MM.1S (cell line): ENCODE measurements around the gene PDIK1L.

Source experiments
- CTCF ChIP-seq: fragments of 300-600 bp; sonication (generic); IDR thresholded peaks from 2 replicates; pipeline ENCODE4 v1.5.1; 2016; ENCODE audit warnings: antibody characterized with exemption, low read length, mixed read lengths
- EZH2 ChIP-seq: fragments of 300-600 bp; sonication (generic); optimal IDR thresholded peaks from 2 replicates; pipeline ENCODE3; 2017; ENCODE audit warnings: low read depth, mild to moderate bottlenecking, antibody characterized with exemption, low read length, mixed read lengths
- EZH2phosphoT487 ChIP-seq: fragments of 300-600 bp; sonication (generic); IDR thresholded peaks from 2 replicates; pipeline ENCODE4 v1.6.1; 2018; ENCODE audit warnings: antibody characterized with exemption, low read length

GRCh38 chr1:26077524-26077923 is 34.1 kb upstream of the PDIK1L start:
- TF ChIP-seq CTCF (no peak), EZH2 (no peak), EZH2phosphoT487 (no peak)
